GM18519 (cell line): ENCODE data around the gene SPRYD7.
"Not testable (repeated sequence)": the region's sequence is repeated elsewhere in the genome, so short reads cannot be mapped to it uniquely, and the experiment has no call there.

Experiments used
- ATAC-seq: cut with Tn5 transposase; IDR thresholded peaks from one replicate; pipeline ENCODE4 v1.9.1; 2021; ENCODE audit warnings: mild to moderate bottlenecking, moderate library complexity; ENCODE audit not compliant: unreplicated experiment, low FRiP score

SPRYD7 gene

DNA sequence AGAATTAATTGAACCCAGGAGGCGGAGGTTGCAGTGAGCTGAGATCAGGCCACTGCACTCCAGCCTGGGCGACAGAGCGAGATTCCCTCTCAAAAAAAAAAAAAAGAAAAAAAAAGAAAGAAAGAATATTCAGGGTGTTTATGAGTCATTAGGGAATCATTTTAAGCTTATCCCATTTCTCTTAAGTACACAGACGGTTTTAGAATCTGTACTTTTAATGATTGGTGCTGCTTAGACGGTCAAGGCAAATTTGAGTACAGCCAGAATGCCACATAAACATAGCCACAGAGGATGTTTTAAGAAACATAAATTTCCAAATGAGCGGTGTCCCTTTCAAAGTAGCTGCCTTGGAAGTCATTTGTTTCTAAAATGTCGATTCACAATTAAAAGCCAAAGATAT lies 2.6 kb downstream of the SPRYD7 start:
- ATAC-seq, result no peak

DNA sequence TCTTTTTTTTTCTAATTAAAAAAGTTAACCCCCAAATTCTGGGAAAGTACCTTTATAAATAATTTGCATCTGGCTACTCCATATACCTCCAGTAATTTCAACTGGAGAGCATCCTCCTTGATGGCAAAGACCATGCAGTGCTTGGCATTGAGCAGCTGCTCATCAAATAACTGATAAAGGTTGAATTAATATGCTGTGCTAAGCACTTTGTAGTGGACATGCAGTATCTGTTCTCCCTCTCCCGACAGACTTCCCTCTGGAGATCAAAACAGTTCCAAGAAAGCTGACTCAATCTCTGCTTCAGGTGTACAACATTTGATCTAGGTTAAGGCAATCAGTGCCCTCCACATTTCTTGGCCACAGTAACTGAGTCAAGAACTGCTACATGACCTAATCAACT lies 3.3 kb downstream of the SPRYD7 start:
- no peak for ATAC-seq

DNA sequence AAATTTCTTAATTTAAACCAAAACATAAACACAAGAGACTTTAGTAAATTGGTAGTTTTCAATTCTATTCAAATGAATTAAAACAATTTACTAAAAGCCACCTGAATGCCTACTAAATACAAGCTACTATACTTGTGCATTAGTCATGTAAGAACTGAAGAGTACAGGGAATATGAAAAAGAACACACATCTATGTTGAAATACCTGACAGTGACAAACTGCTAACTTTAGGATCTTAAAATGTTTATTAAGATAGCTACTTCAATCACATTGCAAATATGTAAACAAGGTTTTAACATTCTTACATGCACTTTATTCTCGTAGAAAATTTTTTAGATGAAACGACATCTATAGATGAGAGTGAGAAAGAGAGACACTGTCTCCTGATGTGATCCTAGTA lies 4.1 kb downstream of the SPRYD7 start:
- no peak for ATAC-seq

DNA sequence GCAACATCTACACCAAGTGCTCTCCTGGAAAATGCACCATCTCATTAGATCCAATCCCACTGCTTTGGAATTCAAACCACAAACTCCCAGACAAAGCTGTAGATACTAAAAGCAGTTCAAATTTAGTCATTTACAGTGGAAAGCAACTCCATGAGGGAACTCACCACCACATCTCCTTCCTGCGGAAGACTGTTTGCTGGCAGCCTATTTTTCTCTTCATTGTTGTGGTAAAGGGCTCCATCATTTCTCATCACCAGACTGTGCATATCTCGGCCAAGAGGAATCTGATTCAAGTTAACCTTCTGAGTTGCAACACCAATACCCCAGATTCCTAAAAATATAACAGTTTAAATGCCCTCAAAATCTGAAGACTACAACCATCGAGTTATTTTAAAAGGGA lies 8.4 kb downstream of the SPRYD7 start:
- no peak for ATAC-seq

DNA sequence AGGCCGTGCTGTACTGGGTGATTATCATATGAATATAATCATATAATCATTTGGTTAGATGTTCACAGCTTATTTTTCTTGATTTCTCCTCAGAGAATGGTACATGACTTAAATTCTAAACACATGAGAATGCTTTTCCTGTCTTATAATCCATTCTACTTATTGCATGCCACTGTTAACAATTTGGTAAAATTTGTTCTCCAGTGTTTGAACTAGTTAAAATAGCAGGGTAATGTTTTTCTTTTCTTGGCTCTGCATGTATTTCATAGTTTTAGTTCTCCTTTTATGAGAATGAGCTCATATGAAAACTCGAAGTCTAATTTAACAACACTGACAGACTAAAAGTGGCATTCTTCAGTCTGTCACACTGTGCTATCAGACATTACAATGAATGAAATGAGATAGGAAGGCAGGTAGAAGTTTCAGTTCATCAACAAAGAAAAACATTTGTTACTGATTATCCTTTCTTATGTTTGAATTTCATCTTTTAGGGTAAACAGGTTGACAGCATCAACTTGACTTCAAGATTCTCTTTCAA lies 10.2 kb downstream of the SPRYD7 start:
- no peak for ATAC-seq

DNA sequence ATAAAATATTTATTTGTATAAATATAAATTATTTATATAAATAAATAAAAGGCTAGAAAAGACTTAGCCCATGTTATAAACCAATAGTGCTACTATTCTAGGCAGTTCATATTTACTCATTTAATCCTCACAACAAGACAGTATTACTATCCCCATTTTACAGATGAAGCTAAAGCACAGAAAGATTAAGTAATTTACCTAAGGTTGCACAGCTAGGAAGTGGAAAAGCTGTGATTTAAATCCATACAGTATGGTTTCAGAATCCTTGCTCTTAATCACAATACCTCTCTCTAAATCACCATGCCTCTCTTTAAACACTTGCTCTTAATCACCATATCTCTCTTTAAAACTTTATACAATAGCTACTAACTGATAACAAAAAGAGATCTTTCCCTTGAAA lies 13.8 kb downstream of the SPRYD7 start:
- ATAC-seq, result no peak

DNA sequence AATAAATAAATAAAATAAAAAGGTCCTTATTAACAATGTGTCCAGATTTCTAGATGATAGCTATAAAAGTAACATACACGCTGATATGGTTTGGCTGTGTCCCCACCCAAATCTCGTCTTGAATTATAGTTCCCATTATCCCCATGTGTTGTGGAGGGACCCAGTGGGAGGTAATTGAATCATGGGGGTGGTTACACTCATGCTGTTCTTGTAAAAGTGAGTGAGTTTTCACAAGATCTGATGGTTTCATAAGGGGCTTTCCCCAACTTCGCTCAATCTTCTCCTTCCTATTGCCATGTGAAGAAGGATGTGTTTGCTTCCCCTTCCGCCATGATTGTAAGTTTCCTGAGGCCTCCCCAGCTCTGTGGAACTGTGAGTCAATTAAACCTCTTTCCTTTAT lies 15.2 kb downstream of the SPRYD7 start:
- not testable (repeated sequence) for ATAC-seq

DNA sequence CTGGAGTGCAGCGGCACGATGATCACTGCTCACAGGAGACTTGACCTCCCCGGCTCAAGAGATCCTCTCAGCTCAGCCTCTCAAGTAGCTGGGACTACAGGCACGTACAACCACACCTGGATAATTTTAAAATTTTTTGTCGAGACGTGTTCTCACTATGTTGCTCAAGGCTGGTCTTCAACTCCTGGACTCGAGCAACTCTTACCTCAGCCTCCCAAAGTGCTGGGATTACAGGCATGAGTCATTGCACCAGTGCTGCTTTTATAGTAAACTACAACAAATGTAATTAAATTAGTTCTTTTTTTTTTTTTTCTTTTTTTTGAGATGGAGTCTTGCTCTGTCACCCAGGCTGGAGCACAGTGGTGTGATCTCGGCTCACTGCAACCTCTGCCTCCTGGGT lies 18.0 kb downstream of the SPRYD7 start:
- ATAC-seq, result not testable (repeated sequence)

DNA sequence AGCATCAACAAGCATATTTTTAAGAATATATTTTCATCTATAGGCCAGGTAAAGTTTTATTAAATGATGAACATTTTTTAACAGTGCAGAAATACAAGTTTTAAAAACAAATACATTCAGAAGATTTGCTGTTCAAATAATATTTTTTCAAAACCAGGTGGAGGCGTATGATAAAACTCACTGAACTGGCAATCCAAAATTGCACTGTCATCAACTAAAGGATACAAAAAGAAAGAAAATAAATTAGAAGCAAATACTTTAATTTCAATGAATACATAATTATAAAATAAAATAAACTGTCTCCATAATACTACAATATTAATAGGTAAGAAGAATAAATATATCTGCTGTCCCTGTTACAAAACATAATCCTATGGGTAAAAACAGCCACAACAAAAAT lies 21.2 kb downstream of the SPRYD7 start:
- no peak for ATAC-seq

DNA sequence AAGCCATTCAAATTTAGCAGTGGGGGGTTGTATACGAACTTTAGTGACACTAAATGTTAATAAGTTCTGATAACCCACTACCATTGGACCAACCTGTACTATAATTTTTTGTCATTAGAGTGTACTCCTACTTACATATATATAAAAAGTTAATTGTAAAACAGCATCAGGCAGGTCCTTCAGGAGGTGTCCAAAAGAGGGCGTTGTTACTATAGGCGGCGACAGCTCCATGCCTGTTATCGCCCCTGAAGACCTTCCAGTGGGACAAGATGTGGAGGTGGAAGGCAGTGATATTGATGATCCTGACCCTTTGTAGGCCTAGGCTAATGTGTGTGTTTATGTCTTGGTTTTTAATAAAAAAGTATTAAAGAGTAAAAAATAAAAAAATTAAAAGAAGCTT lies 27.5 kb downstream of the SPRYD7 start:
- no peak for ATAC-seq

DNA sequence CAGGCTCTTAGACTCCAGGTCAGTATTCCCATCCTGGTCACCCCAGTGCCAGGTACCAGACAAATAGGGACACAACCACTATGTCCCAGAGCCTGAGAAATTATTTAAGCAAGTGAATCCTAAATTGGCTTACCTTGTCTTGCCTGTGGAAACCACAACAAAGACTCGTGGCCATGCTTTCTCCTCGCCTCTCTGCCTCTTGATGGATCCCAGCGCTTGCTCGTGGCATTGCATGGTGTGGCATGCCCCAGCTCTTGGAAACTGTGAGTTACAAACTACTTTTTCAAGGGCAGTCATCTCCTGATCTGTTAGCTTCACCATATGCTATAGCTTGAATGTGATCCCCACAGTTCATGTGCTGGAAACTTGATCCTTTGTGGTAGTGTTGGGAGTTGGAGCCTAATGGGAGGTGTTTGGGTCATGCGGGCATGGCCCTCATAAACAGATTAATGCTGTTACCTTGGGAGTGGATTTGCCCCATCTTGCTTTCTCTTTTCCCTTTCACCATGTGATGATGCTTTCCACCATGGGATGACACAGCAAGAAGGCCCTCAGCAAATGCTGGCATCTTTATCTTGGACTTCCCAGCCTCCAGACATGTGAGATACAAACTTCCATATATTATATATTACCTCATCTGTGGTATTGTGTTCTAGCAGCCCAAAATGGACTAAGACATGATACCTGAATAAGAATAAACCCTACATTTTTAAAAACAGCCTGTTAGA lies 31.2 kb downstream of the SPRYD7 start:
- ATAC-seq, result no peak

DNA sequence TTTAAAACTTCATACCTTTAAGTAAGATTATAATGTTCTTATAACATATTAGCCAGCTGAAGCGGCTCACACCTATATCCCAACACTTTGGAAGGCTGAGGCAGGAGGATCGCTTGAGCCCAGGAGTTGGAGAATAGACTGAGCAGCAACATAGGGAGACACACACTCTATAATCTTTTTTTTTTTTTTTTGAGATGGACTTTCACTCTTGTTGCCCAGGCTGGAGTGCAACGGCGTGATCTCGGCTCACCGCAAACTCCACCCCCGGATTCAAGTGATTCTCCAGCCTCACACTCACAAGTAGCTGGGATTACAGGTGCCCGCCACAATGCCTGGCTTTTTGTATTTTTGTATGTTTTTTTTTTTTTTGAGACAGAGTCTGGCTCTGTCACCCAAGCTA lies 37.3 kb downstream of the SPRYD7 start:
- ATAC-seq, result no peak

DNA sequence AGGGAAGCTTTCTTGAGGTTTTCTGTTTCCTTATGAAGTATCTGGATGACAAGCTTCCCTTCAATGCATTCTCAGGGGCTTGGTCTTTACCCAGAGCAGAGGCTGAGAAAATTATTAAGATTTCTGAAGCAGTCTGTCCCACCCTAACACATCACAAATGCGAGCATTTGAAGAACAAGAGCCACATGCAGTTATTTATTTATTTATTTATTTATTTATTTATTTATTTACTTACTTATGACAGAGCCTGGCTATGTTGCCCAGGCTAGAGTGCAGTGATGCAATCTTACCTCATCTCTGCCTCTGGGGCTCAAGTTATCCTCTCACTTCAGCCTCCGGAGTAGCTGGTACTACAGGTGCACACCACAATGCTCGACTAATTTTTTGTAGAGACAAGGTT lies 38.4 kb downstream of the SPRYD7 start:
- ATAC-seq, result no peak

DNA sequence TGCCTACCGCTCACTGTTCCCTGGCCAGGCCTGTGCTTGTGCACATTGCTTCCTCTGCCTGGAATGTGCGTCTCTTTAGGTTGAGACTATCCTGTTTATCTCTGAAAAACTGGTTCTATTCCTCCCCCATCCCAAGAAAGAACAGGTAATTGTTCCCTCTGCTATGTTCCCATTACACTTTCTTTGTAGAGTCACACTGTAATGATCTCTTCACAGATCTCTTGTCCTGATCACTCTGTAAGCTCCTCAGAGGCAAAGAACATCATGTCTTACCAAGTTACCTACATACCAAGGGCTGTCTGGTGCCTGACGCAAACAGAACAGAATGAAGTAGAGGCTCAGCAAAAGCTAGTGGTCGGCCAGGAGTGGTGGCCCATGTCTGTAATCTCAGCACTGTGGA lies 40.3 kb downstream of the SPRYD7 start:
- no peak for ATAC-seq

DNA sequence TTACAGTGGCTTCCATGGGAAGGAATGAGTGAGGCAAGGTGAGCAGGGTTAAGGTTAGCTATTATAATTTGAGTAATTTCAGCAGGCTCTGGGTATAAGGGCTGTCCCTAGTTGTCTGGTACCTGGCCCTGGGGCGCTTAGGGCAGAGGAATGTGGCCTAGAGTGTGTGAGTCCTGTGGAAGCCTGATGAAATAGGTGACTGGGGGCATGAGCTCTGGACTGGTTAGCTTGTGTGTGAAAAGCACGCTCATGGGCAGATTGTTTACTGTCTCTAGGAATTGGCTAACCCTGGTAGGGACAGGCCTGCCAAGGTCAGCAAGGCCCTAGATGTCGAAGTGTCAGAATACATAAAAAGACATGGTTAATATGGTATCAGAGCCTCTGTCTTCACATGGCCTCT lies 42.5 kb downstream of the SPRYD7 start:
- no peak for ATAC-seq

DNA sequence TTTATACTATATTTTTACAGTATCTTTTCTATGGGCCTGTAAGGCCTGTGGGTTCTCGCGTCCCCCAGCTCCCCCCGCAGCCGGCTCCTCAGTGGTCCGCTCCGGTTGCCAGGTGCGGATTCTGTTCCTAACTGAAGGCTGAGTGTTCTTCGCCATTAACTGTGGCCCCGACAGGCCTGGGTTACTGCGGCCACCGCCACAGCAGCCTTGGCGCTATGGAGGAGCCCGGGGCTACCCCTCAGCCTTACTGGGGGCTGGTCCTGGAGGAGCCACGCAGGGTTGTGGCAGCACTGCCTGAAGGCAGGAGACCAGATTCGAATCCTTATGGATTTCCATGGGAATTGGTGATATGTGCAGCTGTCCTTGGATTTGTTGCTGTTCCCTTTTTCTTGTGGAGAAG lies 45.8 kb downstream of the SPRYD7 start:
- ATAC-seq, result no peak

DNA sequence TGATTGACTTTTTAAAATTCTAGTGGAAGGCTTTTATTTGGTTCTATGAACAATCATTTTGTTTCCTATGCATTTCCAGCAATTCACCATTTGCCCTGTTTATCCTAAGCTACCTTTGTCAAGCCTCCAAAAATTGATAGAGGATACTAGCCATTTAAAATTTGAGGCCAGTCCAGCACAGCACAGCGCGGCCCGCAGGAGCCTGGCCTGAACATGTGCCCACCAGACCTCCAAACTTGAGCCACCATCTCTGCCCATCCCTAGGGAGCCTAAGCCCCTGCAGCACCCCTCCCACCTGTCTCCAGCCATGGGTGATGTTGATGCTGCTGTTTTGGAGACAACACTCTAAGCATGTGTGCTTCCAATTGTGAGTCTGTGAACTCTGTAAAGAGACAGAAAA lies 57.5 kb downstream of the SPRYD7 start:
- ATAC-seq, result no peak

DNA sequence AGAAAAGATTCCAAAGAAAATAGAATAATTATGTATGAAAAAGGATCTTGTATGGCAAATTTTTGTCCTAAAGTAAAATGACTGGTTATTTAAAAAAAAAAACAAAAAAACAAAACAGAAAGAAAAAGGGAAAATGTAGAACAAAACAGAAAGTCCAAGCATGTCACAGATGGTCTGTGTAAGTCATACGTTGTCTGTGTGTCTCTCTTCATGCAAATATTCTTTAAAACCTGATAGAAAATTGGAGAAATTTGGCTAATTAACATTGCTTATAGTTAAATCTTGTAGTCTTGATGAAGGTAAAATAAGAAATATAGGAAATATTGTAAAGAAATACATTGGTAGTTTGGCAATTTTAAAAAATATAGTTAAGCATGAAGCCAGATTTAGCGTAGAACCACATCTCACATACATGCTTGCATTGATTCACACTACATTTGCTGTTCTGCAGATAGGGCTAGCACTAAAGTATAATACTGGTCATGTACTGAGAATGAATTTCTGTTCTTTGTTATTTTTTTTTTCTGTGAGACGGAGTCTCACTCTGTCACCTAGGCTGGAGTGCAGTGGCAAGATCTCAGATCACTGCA lies 58.4 kb downstream of the SPRYD7 start:
- no peak for ATAC-seq

DNA sequence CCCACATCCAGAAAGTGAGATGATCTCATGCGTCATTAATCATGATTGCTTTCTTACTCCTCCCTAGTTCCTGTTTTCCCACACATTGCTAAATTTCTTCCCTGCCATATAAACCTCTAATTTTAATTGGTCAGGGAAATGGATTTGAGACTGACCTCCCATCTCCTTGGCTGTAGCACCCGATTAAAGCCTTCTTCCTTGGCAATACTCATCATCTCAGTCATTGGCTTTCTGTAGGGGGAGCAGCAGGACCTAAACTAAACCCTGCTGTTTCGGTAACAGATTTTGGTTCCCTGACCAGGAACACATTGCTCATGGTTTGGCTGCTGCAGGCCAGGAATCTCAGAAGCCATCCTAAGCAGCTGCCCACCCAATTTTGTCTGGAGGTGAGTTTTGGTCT lies 61.7 kb downstream of the SPRYD7 start:
- no peak for ATAC-seq

DNA sequence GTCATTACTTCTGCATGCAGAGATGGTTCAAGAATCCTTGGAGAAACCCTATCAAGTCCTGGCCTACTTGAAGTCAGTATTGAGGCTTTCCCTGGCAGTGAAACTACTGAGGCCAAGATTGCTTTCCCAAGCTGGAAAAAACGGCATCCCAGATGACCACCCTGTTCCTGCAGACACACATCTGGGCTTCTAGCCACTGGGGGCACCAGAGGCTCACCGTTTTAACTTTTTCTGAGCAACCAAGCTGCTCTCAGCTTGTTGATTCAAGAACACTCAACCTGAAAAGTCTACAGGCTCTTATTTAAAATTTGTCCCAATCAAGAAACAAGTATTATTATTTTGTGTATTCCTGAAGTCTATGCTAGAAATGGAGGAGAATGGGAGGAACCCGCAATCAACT lies 66.6 kb downstream of the SPRYD7 start:
- no peak for ATAC-seq

DNA sequence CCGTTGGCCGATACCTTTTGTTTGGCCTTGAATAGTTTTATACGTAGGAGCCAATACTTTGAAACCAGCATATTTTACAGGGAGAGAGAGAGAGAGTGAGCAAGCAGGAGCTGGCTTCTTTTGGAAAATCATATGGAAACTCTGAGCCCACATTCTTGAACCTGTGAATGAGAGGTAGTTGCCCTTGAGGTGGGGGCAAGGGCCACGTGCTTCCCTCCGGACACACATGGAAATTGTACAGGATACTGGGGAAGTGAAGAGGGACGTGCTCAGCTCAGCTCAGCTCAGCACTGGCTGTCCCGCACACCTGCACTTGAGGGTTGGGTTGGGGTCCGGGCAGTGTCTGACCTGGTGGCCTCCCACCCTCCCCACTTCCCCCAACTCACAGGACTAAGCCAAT lies 68.3 kb downstream of the SPRYD7 start:
- ATAC-seq, result no peak

DNA sequence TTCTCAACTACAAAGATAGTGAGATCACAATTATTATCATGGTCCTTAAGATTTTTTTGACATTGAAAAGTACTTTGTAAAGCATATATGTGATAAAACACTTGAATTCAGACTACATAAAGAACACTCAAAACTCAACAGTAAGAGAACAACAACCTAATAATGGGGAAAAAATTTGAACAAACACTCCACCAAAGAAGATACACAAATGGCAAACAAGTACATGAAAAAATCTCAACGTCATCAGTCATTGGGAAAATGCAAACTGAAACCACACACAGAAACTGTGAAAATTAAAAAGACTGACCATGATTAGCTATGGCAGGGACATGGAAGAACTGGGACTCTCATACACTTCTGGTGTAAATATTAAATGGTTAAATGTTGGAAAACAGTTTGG lies 70.9 kb downstream of the SPRYD7 start:
- no peak for ATAC-seq
